HG03066 (cell line): Measurements from ENCODE around the gene SOS2.
"Not testable (repeated sequence)": the region's sequence is repeated elsewhere in the genome, so short reads cannot be mapped to it uniquely, and the experiment has no call there.

Source experiments
- ATAC-seq: cut with Tn5 transposase; IDR thresholded peaks from one replicate; pipeline ENCODE4 v1.9.1; 2021; ENCODE audit warnings: low read depth; ENCODE audit not compliant: unreplicated experiment

Gene SOS2

DNA sequence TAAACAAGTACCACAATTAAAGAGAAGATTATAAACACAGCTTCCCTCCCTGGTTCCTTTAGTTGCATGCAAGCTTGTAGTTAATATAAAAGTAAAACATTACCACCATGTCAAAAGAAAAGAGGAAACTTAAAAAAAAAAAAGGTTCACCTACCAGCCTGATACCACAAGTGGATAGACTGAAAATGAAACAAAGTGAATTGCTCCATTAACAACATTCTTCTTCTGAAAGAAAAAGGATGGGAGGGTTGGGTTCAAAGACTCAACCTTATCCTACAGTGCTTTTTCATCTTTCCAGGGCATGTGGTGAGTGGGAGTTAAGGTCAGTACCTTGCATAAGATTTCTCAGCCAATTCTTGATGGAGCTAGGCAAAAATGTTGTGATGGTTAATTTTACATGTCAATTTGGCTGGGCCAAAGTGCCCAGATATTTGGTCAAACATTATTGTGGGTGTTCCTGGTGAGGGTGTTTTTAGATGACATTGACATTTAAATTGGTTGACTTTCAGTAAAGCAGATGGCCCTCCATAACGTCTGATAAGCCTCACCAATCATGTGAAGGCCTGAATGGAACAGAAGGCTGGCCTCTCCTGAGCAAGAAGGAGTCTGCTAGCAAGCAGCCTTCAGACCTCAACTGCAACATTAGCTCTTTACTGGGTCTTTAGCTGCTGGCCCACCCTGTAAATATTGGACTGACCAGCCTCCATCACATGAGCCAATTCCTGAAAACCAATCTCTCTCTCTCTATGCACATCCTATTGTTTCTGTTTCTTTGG is 143.8 kb downstream of the SOS2 start:
- ATAC-seq, result no peak

DNA sequence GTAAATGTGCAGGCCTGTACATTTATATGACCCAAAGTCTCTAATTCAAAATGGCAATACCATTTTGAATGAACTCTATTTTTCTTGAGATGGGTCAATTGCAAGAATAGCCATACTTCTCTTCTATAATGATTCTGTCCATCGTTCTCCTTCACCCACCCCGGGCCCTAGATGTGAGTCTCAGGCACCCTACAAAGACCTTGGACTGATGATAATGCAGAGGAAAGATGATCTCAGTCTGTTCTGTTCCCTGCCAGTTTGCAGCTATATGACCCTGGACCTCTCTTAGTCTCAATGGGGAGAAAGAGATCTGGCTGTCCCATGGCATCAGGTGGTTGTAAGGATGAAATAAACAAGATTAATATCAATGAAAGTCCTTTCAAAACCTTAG is 145.1 kb downstream of the SOS2 start:
- no peak for ATAC-seq

DNA sequence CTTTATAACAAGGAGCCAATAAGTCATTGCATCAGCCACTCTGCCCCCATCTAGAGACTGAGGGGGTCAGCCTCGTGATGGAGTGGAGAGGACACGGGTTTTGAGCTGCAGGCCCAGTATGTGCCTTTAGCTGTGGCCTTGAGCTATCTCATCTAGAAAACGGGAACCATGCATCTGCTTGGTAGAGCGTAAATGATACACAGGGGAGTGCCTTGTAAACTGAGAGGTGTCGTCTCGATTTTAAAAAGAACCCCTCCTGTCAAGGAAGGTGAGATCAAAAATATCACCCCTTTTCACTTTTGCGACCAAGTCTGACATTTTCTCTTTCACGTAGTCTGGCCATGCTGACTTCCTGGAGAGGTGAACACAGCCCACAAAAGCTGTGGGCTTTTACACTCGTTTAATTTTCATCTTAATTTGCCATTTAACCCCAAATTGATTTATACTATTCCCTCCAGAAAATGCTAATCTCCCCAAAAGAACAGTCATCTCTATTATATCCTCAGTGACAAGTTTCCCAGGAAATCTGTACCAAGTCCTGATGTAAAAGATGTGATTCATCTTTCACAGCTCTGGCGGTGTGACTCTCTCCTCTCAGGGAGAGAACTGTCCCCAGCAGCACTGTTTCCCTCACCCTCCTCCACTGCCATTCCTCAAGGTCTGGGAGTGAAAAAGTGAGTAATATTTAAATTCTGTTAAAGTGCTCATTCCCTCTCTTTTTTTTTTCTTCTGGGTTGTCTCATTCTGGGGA is 145.6 kb downstream of the SOS2 start:
- peak; percentile 42 for ATAC-seq

DNA sequence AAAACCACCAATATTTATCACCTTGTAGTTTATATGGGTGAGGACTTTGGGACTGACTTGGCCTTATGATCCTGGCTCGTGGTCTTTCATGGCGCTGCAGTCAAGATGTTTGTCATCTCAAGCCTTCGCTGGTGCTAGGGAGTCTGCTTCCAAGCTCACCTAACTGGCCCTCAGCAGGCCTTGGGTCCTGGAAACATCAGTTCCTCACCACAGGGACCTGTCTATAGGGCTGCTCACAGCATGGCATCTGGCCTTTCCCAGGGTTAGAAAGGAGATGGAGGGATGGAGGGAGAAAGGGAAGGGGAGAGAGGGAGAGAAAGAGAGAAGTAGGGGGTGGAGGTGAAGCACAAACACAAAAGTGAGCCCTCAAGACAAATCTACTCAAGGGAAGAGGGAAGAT is 146.7 kb downstream of the SOS2 start:
- ATAC-seq, result no peak

DNA sequence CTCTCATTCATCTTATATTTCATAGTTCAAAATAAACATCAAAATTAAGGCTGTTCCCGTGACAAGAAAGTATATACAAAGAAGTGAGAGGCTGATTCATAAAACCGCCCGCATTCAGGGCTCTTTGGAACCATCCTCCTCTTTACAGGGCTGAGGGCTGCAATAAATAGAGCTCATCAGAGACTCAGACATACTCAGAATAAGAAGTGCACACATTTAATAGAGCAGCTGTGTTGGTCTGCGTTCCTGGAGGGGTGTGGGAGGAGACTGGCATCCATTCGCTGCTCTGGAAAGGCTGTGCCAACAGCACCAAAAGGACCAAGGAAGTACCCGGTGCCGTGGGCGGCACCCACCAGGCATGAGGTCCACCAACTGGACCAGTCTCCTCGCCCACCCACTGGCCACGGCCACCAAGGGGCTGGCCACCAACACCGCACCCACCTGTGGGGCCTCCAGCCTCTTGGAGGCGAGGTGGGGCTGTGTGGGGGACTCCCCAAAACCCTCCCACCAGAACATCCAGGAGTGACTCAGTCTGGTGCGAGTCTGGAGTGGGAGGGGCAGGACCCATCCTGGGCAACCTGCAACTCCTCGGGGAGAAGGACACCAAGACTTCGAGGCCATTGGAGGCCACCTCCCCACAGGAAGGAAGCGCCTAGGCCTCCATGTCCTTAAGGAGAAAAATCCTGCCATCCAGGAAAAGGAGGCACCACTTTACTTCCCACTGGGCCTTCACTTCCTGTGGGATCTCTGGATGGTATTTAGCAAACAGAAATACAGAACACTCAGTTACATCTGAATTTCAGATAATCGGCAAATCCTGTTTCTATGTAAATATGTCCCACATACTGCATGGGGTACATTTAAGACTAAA is 147.7 kb downstream of the SOS2 start:
- peak; percentile 33 for ATAC-seq

DNA sequence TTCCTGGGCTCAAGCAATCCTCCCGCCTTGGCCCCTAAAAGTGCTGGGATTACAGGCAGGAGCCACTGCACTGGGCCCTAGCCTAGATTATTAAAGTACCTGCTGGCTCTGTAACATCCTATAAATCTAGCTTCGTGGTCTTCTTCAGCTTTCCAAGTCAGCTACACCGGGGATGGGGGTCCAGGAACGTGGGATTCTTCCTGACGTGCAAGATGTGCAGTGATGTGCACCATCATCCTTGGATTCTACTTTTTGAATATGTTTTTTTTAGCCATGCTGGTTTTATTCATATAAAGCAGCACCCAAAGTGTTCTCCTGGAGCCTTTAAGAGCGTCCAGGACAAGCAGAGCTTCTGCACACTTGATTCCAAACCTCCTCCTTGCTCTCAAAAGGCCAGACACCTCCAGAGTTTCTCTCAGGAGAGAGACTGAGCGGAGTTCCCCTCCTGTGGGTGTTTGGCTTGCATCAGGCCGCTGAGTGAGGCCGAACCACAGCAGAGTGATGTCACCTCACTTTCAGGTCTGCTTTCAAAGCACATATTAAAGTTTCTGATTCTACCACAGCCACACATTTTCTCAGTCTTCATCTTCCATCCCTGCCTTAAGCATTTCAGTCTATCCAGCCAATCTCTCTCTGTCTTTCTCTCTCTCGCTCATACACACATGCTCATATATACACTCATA is 148.5 kb downstream of the SOS2 start:
- ATAC-seq, result peak; percentile 65

DNA sequence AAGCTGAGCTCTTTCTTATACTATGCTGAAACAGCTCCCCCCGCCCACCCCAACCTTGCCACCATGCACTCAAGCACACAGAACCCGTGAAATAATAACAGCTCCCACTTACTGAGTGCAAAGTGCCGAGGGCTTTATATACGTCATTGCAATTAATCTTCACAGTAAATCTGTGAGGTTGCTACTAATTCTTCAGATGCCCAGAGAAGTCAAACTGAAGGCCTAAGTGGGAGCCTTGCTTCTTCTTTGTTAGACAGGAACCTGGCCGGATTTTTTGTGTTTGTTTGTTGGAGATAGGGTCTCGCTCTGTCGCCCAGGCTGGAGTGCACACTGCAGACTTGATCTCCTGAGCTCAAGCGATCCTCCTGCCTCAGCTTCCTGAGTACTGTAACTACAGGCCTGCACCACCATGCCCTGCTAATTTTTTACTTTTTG is 149.1 kb downstream of the SOS2 start:
- ATAC-seq, result no peak

DNA sequence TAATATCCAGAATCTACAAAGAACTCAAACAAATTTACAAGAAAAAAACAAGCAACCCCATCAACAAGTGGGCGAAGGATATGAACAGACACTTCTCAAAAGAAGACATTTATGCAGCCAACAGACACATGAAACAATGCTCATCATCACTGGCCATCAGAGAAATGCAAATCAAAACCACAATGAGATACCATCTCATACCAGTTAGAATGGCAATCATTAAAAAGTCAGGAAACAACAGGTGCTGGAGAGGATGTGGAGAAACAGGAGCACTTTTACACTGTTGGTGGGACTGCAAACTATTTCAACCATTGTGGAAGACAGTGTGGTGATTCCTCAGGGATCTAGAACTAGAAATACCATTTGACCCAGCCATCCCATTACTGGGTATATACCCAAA is 152.3 kb downstream of the SOS2 start:
- ATAC-seq, result not testable (repeated sequence)

DNA sequence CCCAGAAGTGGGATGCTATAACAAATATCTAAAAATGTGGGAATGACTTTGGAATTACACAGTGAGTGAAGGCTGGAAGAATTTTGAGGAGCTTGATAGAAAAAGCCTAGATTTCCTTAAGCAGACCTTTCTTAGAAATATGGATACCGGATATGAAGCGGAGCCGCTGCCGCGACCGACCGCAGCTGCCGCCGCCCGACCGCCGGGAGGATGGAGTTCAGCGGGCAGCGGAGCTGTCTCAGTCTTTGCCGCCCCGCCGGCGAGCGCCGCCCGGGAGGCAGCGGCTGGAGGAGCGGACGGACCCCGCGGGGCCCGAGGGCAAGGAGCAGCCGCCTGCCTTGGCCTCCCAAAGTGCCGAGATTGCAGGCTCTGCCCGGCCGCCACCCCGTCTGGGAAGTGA is 157.7 kb downstream of the SOS2 start:
- ATAC-seq, result not testable (repeated sequence)

DNA sequence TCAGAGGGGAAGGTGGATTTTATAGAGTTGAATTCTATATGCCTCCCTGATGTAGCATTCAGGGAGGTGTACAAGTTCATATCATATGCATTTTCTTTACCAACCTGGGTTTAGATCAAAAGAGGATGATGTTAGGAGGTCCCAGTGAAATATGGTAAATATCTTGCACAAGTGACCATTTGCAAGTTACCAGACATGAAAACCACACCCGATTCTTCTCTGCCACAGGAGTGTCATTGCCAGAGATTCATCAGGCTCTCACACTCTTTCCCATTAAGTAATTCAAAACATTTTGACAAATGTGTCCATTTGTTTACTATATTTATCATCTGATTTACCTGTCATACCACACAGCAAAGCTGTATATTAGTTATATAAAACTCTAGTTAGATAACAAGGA is 159.0 kb downstream of the SOS2 start:
- ATAC-seq, result no peak

DNA sequence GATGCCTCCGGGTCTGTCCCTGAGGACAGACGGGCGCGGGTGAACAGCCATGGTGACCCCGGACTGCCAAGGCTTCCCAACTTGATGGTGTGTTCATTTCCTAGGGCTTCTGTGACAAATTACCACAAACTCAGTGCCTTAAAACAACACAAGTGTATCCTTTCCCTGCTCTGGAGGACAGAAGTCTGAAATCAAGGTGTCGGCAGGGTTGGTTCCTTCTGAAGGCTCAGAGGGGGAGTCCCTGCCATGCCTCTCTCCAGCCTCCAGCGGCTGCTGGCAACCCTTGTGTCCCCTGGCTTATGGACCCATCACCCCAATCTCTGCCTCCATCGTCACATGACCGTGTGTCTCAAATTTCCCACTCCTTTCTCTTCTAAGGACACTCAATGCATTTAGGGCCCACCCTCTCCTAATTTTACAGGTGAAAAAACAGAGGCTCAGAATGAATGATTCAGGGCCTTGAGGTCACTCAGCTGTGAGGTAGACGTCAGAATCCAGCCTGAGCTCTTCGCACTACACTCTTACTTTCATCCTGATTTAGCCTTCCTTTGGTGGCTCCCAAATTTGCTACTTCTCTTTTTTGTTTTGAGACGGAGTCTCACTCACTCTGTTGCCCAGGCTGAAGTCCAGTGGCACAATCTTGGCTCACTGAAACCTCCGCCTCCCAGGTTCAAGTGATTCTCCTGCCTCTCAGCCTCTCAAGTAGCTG is 160.4 kb downstream of the SOS2 start:
- ATAC-seq, result no peak

DNA sequence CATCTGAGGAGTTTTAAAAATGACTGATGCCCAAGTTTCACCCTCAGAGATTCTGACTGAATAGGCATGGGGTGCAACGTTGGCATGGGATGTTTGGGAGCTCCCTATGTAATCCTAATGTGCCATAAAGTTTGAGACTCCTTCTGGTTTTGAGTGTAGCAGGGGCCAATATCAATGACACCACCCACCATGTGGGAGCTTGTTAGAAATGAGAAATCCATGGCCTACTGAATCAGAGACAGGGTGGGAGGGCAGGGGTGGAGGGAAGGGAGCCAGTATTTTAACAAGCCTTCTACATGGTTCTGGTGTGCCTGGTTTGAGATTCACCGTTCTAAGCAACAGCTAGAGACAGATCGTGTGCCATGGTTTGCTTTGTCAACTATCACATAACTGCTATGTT is 161.1 kb downstream of the SOS2 start:
- ATAC-seq, result no peak

DNA sequence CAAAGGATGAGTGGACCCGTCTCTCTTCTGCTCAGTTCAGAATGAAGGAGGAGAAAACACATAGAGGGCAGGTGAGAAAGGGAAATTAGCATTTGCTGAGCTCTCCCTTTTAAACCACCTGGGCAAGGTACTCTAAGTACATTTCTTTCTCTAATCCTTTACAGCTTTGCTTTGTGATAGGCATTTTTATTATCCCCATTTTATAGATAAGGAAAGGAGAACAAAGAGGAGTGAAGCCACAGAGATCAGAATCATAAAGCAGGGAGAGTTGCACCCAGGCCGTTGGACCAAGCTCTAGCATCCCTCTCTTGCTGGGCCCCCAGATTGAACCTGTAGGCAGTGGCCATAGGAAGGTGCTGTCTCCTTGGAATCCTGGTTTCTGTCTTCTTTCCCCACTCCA is 162.1 kb downstream of the SOS2 start:
- ATAC-seq, result no peak

DNA sequence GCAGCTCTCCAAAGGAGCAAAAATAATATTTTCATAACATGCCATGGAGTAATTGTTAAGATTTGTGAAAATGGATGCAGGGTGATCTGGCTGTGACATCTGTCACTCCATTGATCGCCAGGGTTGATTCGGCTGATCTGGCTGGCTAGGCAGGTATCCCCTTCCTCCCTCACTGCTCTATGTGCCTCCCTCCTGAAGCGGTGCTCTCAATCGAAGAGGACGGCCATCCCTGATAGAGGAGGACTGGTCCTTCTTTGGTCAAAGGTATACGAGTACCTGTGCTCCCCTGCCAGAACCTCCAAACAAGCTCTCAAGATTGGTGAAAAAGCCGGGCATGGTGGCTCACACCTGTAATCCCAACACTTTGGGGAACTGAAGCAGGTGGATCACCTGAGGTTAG is 162.9 kb downstream of the SOS2 start:
- no peak for ATAC-seq

DNA sequence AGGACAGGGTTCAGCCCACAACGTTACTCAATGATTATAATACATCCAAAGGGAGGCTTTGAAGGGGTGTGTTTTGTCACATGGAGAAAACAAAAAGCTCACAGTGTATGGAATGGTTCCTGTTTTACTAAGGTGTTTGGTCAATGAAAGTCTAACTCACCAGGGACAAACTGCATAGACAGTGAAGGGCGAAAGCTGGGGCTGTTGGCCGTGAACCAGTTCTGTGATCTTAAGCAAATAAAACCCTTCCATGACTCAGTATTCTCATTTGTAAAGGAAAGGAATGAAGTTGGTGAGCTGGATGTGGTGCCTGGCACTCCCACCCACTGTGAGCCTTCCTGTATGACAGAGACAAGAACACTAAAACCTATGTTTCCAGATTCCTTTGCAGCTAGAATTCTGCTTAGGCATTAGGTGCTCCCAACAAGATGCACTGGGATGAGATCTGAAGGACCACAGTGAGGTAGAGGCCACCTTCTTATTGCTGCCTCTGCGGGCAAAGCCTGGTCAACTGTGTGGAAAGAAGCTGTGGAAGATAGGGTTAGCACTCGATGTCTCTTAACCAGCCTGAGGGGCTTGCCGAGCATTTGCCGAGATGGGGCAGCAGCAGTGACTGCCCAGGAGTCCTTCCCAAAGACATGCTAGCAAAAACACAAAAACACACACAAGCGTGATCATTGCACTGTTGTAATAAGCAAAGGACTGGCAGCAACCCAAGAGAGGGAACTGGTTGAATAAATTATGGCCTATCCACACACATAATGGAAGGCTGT is 163.5 kb downstream of the SOS2 start:
- ATAC-seq, result no peak
